SU-DHL-6 (cell line): Measurements from ENCODE around the gene BTBD1.

Experiments
- H2AFZ ChIP-seq: fragments of 200-600 bp; sonication (generic); 2 replicates; pipeline ENCODE4 v1.6.1; 2014; ENCODE audit warnings: low read depth, mild to moderate bottlenecking, moderate library complexity, mixed read lengths, antibody characterized with exemption, low read length; ENCODE audit not compliant: severe bottlenecking
- H3F3A ChIP-seq: fragments of 200-600 bp; shearing (Covaris generic); 2 replicates; pipeline ENCODE4 v1.6.0; 2016; ENCODE audit warnings: antibody characterized with exemption, mild to moderate bottlenecking; ENCODE audit not compliant: insufficient read depth
- H3K27ac ChIP-seq: fragments of 200-600 bp; sonication (generic); 2 replicates; pipeline ENCODE4 v1.5.1; 2016; ENCODE audit warnings: low read depth, mild to moderate bottlenecking, low read length, moderate library complexity, mixed read lengths
- H3K27me3 ChIP-seq: fragments of 200-600 bp; sonication (generic), shearing (Covaris generic); 2 replicates; pipeline ENCODE4 v1.6.0; 2014; ENCODE audit warnings: mild to moderate bottlenecking, low read length
- H3K36me3 ChIP-seq: fragments of 200-600 bp; sonication (generic); 2 replicates; pipeline ENCODE4 v1.6.1; 2014; ENCODE audit warnings: mild to moderate bottlenecking, low read length, mixed read lengths
- H3K4me2 ChIP-seq: fragments of 300-600, 200-600 bp; shearing (Covaris generic), sonication (generic); 2 replicates; pipeline ENCODE4 v1.6.0; 2014; ENCODE audit warnings: low read length, low read depth, mild to moderate bottlenecking; ENCODE audit not compliant: poor library complexity, severe bottlenecking
- H3K4me3 ChIP-seq: fragments of 200-600 bp; sonication (generic); 2 replicates; pipeline ENCODE4 v1.5.1; 2014; ENCODE audit warnings: antibody characterized with exemption, low read length, mild to moderate bottlenecking, mixed read lengths; ENCODE audit not compliant: insufficient read depth, poor library complexity, severe bottlenecking
- H3K79me2 ChIP-seq: fragments of 200-600 bp; sonication (generic); 2 replicates; pipeline ENCODE4 v1.6.1; 2014; ENCODE audit warnings: mild to moderate bottlenecking, low read length, moderate library complexity; ENCODE audit not compliant: insufficient read depth
- H3K9ac ChIP-seq: fragments of 200-600 bp; sonication (generic); 2 replicates; pipeline ENCODE4 v1.7.0; 2014; ENCODE audit warnings: mild to moderate bottlenecking, low read length
- H3K9me2 ChIP-seq: fragments of 200-600 bp; sonication (generic); replicated peaks from 2 replicates; pipeline ENCODE4 v1.6.1; 2014; ENCODE audit warnings: low read length; ENCODE audit not compliant: insufficient read depth
- H3K9me3 ChIP-seq: fragments of 200-600 bp; sonication (generic); 2 replicates; pipeline ENCODE4 v1.6.1; 2014; ENCODE audit warnings: low read length, mixed read lengths; ENCODE audit not compliant: insufficient read depth
- H4K20me1 ChIP-seq: fragments of 200-600 bp; sonication (generic); 2 replicates; pipeline ENCODE4 v1.6.1; 2014; ENCODE audit warnings: low read depth, mild to moderate bottlenecking, antibody characterized with exemption, low read length, moderate library complexity, mixed read lengths
- CTCF ChIP-seq: fragments of 200-600 bp; sonication (generic); IDR thresholded peaks from one replicate; pipeline ENCODE4 v1.5.1; 2017; ENCODE audit warnings: antibody characterized with exemption, mild to moderate bottlenecking, low read length, moderate library complexity; ENCODE audit not compliant: insufficient read depth, poor library complexity, severe bottlenecking
- EZH2phosphoT487 ChIP-seq: fragments of 200-600 bp; sonication (generic), shearing (Covaris generic); conservative IDR thresholded peaks from 2 replicates; pipeline ENCODE4 v1.6.1; 2018; ENCODE audit warnings: mild to moderate bottlenecking, antibody characterized with exemption, low read length, moderate library complexity, mixed read lengths

BTBD1 gene

DNA sequence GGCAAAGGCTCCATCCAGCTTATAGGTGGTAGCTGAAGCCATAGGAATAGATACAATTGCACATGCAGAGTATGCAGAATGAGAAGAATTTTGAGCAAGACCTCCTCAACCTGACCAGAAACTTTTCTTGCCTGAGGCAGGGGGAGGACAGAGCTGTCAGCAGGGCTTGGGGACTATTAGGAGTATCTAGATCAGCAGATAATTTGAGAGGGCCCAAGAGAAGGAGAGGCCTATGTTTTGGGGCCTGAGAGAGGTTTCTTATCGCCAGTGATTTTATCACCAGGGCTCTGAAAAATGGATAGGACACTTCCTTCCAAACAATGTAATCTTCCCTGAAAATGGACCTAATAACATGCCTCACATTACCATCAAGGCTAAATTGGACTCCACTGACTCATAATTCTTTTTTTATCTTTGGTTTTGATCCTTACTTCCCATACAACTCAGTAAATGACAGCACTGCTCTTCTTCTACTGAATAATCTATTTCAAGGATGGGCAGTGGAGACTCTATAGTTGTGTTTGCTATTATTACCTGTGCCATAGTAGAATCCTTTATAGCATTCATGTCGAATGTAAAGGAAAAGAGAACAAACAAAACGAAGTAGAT, 96.9 kb downstream of the BTBD1 start:
- H3K4me2 ChIP-seq = no peak overlapping the region
- H3K9me3 ChIP-seq = no peaks in the 10 kb centered on the region
- TF ChIP-seq EZH2phosphoT487 = no peak
- no peak for TF ChIP-seq CTCF
- H3K9me2 ChIP-seq = no peaks in the 10 kb centered on the region
- H4K20me1 ChIP-seq = no peaks in the 10 kb centered on the region
- H3K9ac ChIP-seq = no peak overlapping the region
- no peak overlapping the region for H2AFZ ChIP-seq
- H3K79me2 ChIP-seq = no peaks in the 10 kb centered on the region
- no peaks in the 10 kb centered on the region for H3F3A ChIP-seq
- H3K27me3 ChIP-seq = no peaks in the 10 kb centered on the region
- H3K36me3 ChIP-seq = no peaks in the 10 kb centered on the region
- H3K27ac ChIP-seq = no peak overlapping the region
- no peak overlapping the region for H3K4me3 ChIP-seq

- no peaks in the 10 kb centered on the region for H3K9me2 ChIP-seq
- TF ChIP-seq CTCF = no peak
- no peak for TF ChIP-seq EZH2phosphoT487
- H4K20me1 ChIP-seq = no peaks in the 10 kb centered on the region
Measured at GRCh38 chr15:82969353-82969752, 97.7 kb downstream of the BTBD1 start.

GRCh38 chr15:82968066-82968465, 99.0 kb downstream of the BTBD1 start:
- H3K9ac ChIP-seq = no peak overlapping the region
- H3K27me3 ChIP-seq = no peaks in the 10 kb centered on the region
- TF ChIP-seq EZH2phosphoT487 (no peak), CTCF (no peak)
- H3K36me3 ChIP-seq = no peaks in the 10 kb centered on the region
- no peak overlapping the region for H2AFZ ChIP-seq
- no peaks in the 10 kb centered on the region for H4K20me1 ChIP-seq
- H3K4me2 ChIP-seq = no peak overlapping the region
- H3K27ac ChIP-seq = no peak overlapping the region
- H3K9me2 ChIP-seq = no peaks in the 10 kb centered on the region
- no peak overlapping the region for H3K4me3 ChIP-seq
- H3K79me2 ChIP-seq = no peaks in the 10 kb centered on the region
- H3F3A ChIP-seq = no peaks in the 10 kb centered on the region
- no peaks in the 10 kb centered on the region for H3K9me3 ChIP-seq

More at GRCh38 chr15:82969353-82969752, 97.7 kb downstream of the BTBD1 start:
- H3K79me2 ChIP-seq = no peaks in the 10 kb centered on the region
- no peaks in the 10 kb centered on the region for H3K27me3 ChIP-seq
- H3F3A ChIP-seq = no peaks in the 10 kb centered on the region
- no peak overlapping the region for H3K4me3 ChIP-seq
- no peak overlapping the region for H3K9ac ChIP-seq
- H3K9me3 ChIP-seq = no peaks in the 10 kb centered on the region
- H2AFZ ChIP-seq = no peak overlapping the region
- no peak overlapping the region for H3K27ac ChIP-seq
- H3K36me3 ChIP-seq = no peaks in the 10 kb centered on the region
- no peak overlapping the region for H3K4me2 ChIP-seq
